Ishikawa (cell line): Measurements from ENCODE around the gene LEO1.

Experiments used
- CEBPB ChIP-seq: IDR thresholded peaks from 2 replicates; pipeline ENCODE4 v1.6.1; 2012
- EP300 ChIP-seq: IDR thresholded peaks from 2 replicates; pipeline ENCODE4 v1.6.1; 2012; ENCODE audit warnings: borderline replicate concordance
- FOXM1 ChIP-seq: IDR thresholded peaks from 2 replicates; pipeline ENCODE4 v1.6.1; 2012; ENCODE audit warnings: low read depth, borderline replicate concordance
- NFIC ChIP-seq: IDR thresholded peaks from 2 replicates; pipeline ENCODE4 v1.6.1; 2012
- RAD21 ChIP-seq: IDR thresholded peaks from 2 replicates; pipeline ENCODE4 v1.6.1; 2012; ENCODE audit warnings: low read depth
- REST ChIP-seq: IDR thresholded peaks from 2 replicates; pipeline ENCODE4 v1.6.1; 2012; ENCODE audit warnings: low read depth, mild to moderate bottlenecking
- TAF1 ChIP-seq: IDR thresholded peaks from 2 replicates; pipeline ENCODE4 v1.6.1; 2012; ENCODE audit warnings: low read depth, mild to moderate bottlenecking
- TCF12 ChIP-seq: IDR thresholded peaks from 2 replicates; pipeline ENCODE4 v1.6.1; 2012; ENCODE audit warnings: low read depth
- YY1 ChIP-seq: IDR thresholded peaks from 2 replicates; pipeline ENCODE4 v1.6.1; 2012; ENCODE audit warnings: low read depth

- TF ChIP-seq REST (no peak), YY1 (no peak), TAF1 (no peak), RAD21 (no peak), FOXM1 (no peak), TCF12 (no peak), EP300 (no peak), CEBPB (no peak), NFIC (no peak)
These were observed 4.0 kb downstream of the LEO1 start for GRCh38 chr15:51967583-51967982.
